Upper lobe of left lung (tissue), 4 donors: ENCODE results near the gene PFDN2.

Experiments
- EP300 ChIP-seq, 4 donors: sonication (generic); formaldehyde crosslinking; IDR thresholded peaks; one replicate each; pipeline ENCODE4 v1.5.1; 2017; ENCODE audit warnings: antibody characterized with exemption in 4 of 4, control low read depth in 2 of 4
- POLR2A ChIP-seq, 4 donors: fragments of 450-650 bp; IDR thresholded peaks; one replicate each; pipeline ENCODE4 v1.5.1; 2016 to 2017; ENCODE audit warnings: antibody characterized with exemption in 4 of 4, mild to moderate bottlenecking in 2 of 4
- POLR2AphosphoS5 ChIP-seq, 2 donors: sonication (generic); formaldehyde crosslinking; IDR thresholded peaks; one replicate each; pipeline ENCODE4 v1.5.1; 2017; ENCODE audit warnings: antibody characterized with exemption in 2 of 2
- TF ChIP-seq, protein P1 (sequence below), 6 experiments: fragments of 450-650 bp in 4 of 6; fragments of 200-600 bp in 2 of 6; sonication (generic) in 2 of 6; IDR thresholded peaks; one replicate each; pipeline ENCODE4 v1.5.1; 2016 to 2019; ENCODE audit warnings: antibody characterized with exemption in 6 of 6

DNA sequence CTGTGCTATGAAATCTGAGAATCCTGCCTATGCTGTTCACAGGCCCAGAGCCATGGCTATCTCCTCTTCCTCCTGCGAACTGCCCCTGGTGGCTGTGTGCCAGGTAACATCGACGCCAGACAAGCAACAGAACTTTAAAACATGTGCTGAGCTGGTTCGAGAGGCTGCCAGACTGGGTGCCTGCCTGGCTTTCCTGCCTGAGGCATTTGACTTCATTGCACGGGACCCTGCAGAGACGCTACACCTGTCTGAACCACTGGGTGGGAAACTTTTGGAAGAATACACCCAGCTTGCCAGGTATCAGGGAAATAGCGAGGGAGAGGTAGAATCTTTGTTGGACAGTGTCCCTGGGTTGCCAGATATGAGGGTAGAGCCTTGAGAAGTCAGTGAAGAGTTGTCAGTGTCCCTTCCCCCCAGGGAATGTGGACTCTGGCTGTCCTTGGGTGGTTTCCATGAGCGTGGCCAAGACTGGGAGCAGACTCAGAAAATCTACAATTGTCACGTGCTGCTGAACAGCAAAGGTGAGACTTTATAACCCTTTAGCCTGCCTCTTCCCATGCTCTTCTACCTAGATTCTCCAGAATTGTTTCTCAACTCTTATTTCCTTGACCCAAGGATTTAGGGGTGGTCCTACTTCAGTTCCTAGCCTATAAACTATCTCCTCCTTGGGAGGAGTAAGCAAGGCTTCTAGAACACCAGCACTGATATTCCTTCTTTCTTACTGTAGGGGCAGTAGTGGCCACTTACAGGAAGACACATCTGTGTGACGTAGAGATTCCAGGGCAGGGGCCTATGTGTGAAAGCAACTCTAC, 1.5 kb upstream of the PFDN2 start:
- TF ChIP-seq EP300 (IDR thresholded peaks at IDR 0.05) (no peak), POLR2A (IDR thresholded peaks at IDR 0.05) (no peak), POLR2AphosphoS5 (IDR thresholded peaks at IDR 0.05) (peak in 1 of 2 donors; percentile 21)
- TF ChIP-seq, protein P1, sequence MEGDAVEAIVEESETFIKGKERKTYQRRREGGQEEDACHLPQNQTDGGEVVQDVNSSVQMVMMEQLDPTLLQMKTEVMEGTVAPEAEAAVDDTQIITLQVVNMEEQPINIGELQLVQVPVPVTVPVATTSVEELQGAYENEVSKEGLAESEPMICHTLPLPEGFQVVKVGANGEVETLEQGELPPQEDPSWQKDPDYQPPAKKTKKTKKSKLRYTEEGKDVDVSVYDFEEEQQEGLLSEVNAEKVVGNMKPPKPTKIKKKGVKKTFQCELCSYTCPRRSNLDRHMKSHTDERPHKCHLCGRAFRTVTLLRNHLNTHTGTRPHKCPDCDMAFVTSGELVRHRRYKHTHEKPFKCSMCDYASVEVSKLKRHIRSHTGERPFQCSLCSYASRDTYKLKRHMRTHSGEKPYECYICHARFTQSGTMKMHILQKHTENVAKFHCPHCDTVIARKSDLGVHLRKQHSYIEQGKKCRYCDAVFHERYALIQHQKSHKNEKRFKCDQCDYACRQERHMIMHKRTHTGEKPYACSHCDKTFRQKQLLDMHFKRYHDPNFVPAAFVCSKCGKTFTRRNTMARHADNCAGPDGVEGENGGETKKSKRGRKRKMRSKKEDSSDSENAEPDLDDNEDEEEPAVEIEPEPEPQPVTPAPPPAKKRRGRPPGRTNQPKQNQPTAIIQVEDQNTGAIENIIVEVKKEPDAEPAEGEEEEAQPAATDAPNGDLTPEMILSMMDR (IDR thresholded peaks at IDR 0.05) = peak in 4 of 6 experiments; percentile 32 to 62 (median 46)
